ENCODE results near the gene ATP6V1E1. TPM values are rescaled to one million over a fixed set of nuclear protein-coding genes. Genes with fewer than 3 reads are reported as not detected.

The ATP6V1E1 gene
- total and polyA plus RNA-seq, 2 of the 13 experiments (the other 11 are each of a cell fraction or from before 2014, with no cell fraction given) = 69.3 to 90.9 TPM

GRCh38 chr22:17628406-17629172 is at the start of gene ATP6V1E1 (continued):
- no peak for TF ChIP-seq MNT (IDR thresholded peaks at IDR 0.05)
- TF ChIP-seq ZBTB26 (CRISPR knock-in tag; IDR thresholded peaks at IDR 0.05; ENCODE audit: borderline replicate concordance) = peak; percentile 17; the same call in 1 of the 2 replicates
- TF ChIP-seq KMT2A (CRISPR knock-in tag; IDR thresholded peaks at IDR 0.05) = peak; percentile 66; the same call in 1 of the 2 replicates
- no peak for TF ChIP-seq MIXL1 (CRISPR knock-in tag; IDR thresholded peaks at IDR 0.05)
- 0 out of 2 replicates have a peak, but pooled peaks have one; percentile 64 for TF ChIP-seq ZNF256 (CRISPR knock-in tag; conservative IDR thresholded peaks at IDR 0.05)
- TF ChIP-seq ZNF768 (CRISPR knock-in tag; IDR thresholded peaks at IDR 0.05) = peak; percentile 47; the same call in 1 of the 2 replicates
- peak; percentile 96 for TF ChIP-seq KDM5A (IDR thresholded peaks at IDR 0.05; ENCODE audit: borderline replicate concordance, low read length)
- TF ChIP-seq DMAP1 (CRISPR knock-in tag; IDR thresholded peaks at IDR 0.05) = peak; percentile 74; the same call in 1 of the 2 replicates
- peak; percentile 12; the same call in 1 of the 2 replicates for TF ChIP-seq KDM1A (CRISPR knock-in tag; IDR thresholded peaks at IDR 0.05)
- TF ChIP-seq SAP130 (CRISPR knock-in tag; IDR thresholded peaks at IDR 0.05; ENCODE audit: low read depth) = peak; percentile 92
- TF ChIP-seq KAT7 (CRISPR knock-in tag; IDR thresholded peaks at IDR 0.05; ENCODE audit: borderline replicate concordance) = no peak
- TF ChIP-seq ARID4A (CRISPR knock-in tag; IDR thresholded peaks at IDR 0.05; ENCODE audit: borderline replicate concordance) = peak; percentile 91
- TF ChIP-seq HMGA1 (CRISPR knock-in tag; conservative IDR thresholded peaks at IDR 0.05) = no peak
- no peak for TF ChIP-seq TEAD2 (CRISPR knock-in tag; IDR thresholded peaks at IDR 0.05)
- 0 out of 2 replicates have a peak, but pooled peaks have one; percentile 30 for TF ChIP-seq HIVEP1 (CRISPR knock-in tag; IDR thresholded peaks at IDR 0.05)
- no peak for TF ChIP-seq FOXO1 (CRISPR knock-in tag; IDR thresholded peaks at IDR 0.05)
- TF ChIP-seq NKX3-1 (CRISPR knock-in tag; IDR thresholded peaks at IDR 0.05) = peak; percentile 71; the same call in 1 of the 2 replicates
- TF ChIP-seq ELF3 (CRISPR knock-in tag; IDR thresholded peaks at IDR 0.05) = 0 out of 2 replicates have a peak, but pooled peaks have one; percentile 52
- TF ChIP-seq ETV6 (CRISPR knock-in tag; conservative IDR thresholded peaks at IDR 0.05) = no peak
- 0 out of 2 replicates have a peak, but pooled peaks have one; percentile 44 for TF ChIP-seq ZSCAN31 (CRISPR knock-in tag; IDR thresholded peaks at IDR 0.05; ENCODE audit: low read depth)
- TF ChIP-seq ZNF44 (CRISPR knock-in tag; IDR thresholded peaks at IDR 0.05) = no peak
- no peak for TF ChIP-seq CBX1 (IDR thresholded peaks at IDR 0.05; ENCODE audit: low read depth)
- 0 out of 2 replicates have a peak, but pooled peaks have one; percentile 18 for TF ChIP-seq POGZ (CRISPR knock-in tag; IDR thresholded peaks at IDR 0.05)
- no peak for TF ChIP-seq ZNF576 (CRISPR knock-in tag; IDR thresholded peaks at IDR 0.05)
- no peak for TF ChIP-seq ZNF296 (CRISPR knock-in tag; conservative IDR thresholded peaks at IDR 0.05)
- no peak for TF ChIP-seq ZNF746 (CRISPR knock-in tag; IDR thresholded peaks at IDR 0.05)

Measured in HepG2 (cell line).